ENCODE data around the gene GFM1. TPM values are rescaled to one million over a fixed set of nuclear protein-coding genes. Genes with fewer than 3 reads are reported as not detected.

The GFM1 gene
- total RNA-seq, 2 donors from 2014 or later = 42.4 to 58.6 TPM

DNA sequence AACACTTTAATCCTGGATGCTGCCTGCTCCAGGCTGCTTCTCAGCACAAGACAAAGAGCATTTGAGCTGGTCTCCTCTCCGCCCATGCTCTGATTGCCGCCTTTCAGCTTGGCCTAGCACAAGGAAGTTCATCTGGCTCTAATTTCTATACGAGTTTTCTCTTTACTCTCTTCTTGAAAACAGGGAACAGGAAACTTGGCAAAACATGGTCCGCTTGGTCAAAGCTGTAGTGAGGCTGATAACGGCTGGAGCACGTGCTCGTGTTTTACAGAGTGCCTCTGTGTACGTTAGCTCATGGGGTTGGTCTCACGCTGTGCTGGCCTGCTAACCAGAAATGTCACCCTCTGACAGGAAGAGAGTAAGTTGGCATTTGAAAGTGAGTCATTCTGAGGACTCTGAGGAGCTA, 68.8 kb downstream of the GFM1 start:
- intact Hi-C loops (cut with DNase I, micrococcal nuclease) = no loop called here

DNA sequence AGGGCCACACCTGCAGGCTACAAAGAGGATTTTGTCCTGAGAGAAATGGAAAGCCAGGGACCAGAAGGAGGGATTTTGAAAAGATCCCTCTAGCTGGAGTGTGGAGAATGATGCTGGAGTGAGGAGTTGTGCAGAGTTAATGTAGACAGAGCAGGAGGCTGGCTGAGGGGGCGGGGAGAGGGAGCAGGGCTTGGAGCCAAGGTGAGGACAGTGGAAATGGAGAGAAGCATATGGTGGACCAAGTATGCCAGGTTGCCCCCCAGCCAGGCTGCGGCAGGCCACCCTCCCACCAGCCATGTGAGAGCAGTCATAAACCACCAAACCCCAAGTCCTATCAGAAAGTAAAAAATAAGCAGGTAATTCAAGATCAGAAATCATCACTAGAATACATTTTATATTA, 73.2 kb downstream of the GFM1 start:
- ATAC-seq (no peak), DNase-seq (no peak)
- intact Hi-C loops (cut with DNase I, micrococcal nuclease) = no loop called here

More for the DNA sequence above, 68.8 kb downstream of the GFM1 start:
- peak; percentile 60 to 78 for DNase-seq
- ATAC-seq = peak; percentile 94

- intact Hi-C loops (cut with DNase I, micrococcal nuclease) = no loop called here
- ATAC-seq (peak; percentile 11), DNase-seq (peak in 1 of 2 donors; percentile 53)
Observed at GRCh38 chr3:158718490-158719170, 74.3 kb downstream of the GFM1 start.

DNA sequence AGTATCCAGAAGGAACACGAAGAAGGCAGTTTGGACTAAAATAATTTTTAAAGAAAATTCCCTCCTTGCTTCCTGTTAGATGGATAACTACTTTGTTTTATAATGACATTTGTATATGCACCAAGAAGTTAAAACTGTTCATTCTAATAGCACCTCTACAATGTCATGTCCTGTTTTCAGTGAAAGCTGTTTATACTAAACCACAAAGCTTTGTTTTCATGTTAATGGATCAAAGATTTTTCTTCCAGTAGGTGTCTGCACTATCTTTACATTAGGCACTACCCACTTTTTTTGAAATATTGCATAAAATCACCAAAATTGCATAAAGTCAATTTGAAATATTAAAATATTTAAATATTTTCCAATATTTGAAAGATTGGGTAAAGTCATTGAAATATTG, 77.8 kb downstream of the GFM1 start:
- intact Hi-C loops (cut with DNase I, micrococcal nuclease) = loop anchor here in 1 of 2 donors (10.0 kb wide), 1 partner anchor 57 kb away; no protein-coding TSS in a partner anchor

DNA sequence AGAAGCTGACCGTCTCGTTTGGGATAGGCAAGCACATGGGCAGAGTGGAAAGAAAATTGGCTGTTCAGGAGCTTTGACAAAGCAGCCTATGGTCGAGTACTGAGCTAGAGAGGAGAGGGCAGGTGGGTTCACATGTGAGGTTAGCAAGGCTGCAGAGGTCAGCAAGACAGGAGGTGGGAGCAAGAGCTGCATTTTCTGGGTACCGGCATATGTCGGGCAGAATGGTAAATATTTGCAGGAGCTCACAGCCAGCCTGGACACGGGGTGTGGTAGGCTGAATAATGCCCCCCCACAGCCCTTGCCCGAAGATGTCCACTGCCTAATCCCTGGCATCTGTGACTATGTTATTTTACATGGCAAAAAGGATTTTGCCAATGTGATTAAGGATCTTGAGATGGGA, 79.7 kb downstream of the GFM1 start:
- ATAC-seq (peak; percentile 15), DNase-seq (no peak)
- intact Hi-C loops (cut with DNase I, micrococcal nuclease) = loop anchor here in 1 of 2 donors (10.0 kb wide), 1 partner anchor 59 kb away; no protein-coding TSS in a partner anchor

More for the DNA sequence above, 77.8 kb downstream of the GFM1 start:
- no peak for DNase-seq
- ATAC-seq = no peak

- ATAC-seq (peak; percentile 15), DNase-seq (peak; percentile 48 to 56)
- intact Hi-C loops (cut with DNase I, micrococcal nuclease) = loop anchor here in 1 of 2 donors (2.0 to 10.0 kb wide), 2 partner anchors 61 to 65 kb away; no protein-coding TSS in a partner anchor
Observed at GRCh38 chr3:158725348-158726011, 81.2 kb downstream of the GFM1 start.

DNA sequence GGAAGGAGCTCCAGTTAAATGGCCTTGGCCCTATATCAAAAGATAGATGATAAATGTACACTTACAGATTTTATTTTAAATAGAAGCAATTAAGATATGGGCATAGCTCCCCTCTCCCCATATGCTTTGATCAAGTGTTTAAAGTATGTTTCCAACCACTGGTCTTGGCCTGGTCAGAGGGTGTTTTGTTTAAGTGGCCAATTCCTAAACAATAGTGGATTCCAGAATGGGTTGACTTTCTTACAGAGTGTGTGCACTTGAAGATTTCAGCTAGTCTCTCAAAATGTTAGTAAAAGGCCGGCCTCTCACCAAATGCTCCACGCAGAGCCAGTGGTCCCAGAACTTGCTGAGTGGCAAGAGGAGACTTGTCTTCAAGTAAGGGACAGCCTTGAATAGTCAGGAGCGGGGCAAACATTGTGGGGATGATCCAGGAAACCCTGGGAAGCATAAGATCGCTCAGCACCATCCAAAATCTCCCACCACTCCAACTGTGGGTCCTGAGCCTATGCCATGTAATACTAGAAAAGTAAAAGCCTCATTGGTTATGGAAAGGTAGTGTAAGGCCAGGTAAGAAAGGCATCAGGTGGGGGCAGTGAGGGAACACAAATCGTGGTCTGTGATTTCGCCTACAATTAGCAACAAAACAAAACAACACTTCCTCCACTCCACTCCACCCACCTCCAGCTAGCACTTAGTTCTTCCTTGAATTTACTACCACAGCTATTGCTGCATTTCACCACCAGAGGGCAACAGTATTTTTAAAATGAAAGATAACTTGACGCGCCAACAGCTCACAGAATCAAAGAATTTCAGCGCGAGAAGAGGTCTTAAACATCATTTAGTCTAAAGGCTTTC, 83.1 kb downstream of the GFM1 start:
- peak; percentile 9 for ATAC-seq
- intact Hi-C loops (cut with DNase I, micrococcal nuclease) = loop anchor here in 1 of 2 donors (2.0 to 10.0 kb wide), 2 partner anchors 63 kb away; no protein-coding TSS in a partner anchor
- DNase-seq = peak in 1 of 2 donors; percentile 53

DNA sequence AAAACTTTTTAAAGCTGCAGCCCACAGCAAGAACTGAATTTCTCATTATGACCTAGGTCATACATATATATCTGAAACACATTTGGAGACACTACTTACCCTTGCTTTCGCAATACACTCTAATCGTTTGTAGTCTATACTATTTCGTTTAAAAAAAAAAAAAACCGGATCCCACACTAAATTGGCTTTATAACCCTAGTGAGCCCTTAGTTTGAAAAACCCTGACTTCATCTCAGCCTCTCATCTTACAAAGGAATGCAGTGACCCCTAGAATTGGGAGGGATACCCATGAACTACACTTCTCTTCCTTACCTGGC, 83.7 kb downstream of the GFM1 start:
- intact Hi-C loops (cut with DNase I, micrococcal nuclease) = loop anchor here in 1 of 2 donors (10.0 kb wide), 1 partner anchor 63 kb away; no protein-coding TSS in a partner anchor
- ATAC-seq (no peak), DNase-seq (no peak)

GRCh38 chr3:158728851-158729250, 84.5 kb downstream of the GFM1 start:
- ATAC-seq = no peak
- no peak for DNase-seq
- intact Hi-C loops (cut with DNase I, micrococcal nuclease) = loop anchor here in 1 of 2 donors (10.0 kb wide), 1 partner anchor 64 kb away; no protein-coding TSS in a partner anchor

- no peak for DNase-seq
- no peak for ATAC-seq
Observed at GRCh38 chr3:158731486-158731885, 87.2 kb downstream of the GFM1 start.

DNA sequence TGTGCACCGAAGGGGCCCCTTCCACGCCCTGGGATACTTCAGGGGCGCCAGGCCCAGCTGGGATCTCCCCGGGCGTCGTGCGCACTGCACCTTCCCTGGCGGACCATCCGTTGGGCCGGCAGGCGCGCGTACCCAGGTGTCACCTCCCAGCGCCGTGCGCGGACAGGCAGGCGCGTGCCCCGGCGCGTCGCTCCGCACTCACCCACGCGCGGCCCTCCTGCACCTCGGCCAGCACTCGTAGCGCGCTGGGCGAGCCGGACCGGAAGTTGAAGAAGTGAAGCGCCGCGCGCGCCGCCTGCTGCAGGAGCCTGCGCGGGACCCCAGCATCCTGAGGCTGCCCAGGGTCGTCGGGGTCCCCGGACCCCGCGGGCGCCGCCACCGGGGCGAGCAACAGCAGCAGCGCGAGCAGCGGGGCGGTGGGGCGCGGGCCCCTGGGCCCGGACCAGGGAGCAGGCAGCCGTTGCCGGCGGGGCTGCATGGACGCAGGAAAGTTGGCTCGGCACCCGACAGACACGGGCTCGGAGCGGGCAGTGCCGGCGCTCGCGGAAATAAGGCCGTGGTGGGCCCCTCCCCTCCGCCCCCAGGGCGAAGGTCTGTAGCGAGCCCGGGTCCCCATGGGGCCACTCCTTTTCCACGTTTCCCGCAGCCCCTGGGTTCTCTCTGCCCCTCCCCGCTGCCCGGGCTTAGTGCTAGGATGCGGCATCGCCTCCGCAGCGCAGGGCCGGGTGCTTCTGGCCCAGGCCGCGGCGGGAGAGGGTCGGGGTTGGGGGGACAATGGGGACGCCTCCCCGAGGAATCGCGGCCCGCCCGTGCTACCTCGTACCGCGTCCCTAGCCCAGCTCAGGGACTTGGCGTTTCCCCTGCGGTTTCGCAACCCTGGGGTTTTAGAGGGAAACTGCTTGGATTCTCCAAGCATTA, 87.9 kb downstream of the GFM1 start, which contains the start of gene RARRES1:
RARRES1 (minus strand) TSS at position 520 of the 918 bp plus-strand sequence; CDS start at position 478, 42 bp downstream.
- intact Hi-C loops (cut with DNase I, micrococcal nuclease) = no loop called here
- peak; percentile 73 to 81 for DNase-seq
- ATAC-seq = peak; percentile 80

More at GRCh38 chr3:158731486-158731885, 87.2 kb downstream of the GFM1 start:
- intact Hi-C loops (cut with DNase I, micrococcal nuclease) = no loop called here

DNA sequence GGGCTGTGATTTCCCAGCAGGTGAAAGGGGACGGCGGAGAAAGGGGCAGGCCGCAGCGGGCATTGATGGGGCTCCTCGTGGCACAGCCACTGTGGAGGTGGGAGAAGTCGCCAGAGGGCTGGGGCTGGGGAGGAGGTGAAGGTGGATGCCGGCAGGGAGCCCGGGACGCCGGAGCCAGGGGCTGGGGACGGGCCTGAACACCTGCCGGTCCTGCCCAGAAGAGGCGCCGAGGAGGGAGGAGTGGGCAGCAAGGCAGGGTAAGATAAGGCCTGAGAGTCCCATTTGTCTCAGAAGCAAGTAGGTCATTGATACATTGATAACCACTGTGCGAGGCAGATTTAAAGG, 88.5 kb downstream of the GFM1 start:
- intact Hi-C loops (cut with DNase I, micrococcal nuclease) = no loop called here

DNA sequence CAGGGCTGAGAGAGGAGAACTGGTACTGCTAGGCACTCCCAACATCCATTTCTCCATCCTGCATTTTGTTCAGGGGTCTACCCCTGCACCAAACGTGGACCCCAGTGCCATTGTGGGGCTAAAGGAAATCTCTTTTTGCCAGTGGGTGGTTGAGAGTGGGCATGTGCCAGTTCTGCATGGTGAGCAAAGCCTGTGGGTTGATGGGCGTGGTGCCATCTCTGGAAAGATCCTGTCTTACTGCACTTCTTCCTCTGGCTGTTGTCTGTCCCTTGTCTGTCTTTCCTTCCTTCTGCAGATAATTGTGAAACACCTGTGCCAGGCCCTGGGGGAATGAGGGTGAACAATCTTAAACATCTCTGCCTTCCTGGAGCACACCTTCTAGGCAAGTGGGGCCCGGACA, 89.3 kb downstream of the GFM1 start:
- intact Hi-C loops (cut with DNase I, micrococcal nuclease) = no loop called here
- ATAC-seq = no peak
- no peak for DNase-seq

More for the DNA sequence above, 88.5 kb downstream of the GFM1 start:
- ATAC-seq (peak; percentile 11), DNase-seq (no peak)

DNA sequence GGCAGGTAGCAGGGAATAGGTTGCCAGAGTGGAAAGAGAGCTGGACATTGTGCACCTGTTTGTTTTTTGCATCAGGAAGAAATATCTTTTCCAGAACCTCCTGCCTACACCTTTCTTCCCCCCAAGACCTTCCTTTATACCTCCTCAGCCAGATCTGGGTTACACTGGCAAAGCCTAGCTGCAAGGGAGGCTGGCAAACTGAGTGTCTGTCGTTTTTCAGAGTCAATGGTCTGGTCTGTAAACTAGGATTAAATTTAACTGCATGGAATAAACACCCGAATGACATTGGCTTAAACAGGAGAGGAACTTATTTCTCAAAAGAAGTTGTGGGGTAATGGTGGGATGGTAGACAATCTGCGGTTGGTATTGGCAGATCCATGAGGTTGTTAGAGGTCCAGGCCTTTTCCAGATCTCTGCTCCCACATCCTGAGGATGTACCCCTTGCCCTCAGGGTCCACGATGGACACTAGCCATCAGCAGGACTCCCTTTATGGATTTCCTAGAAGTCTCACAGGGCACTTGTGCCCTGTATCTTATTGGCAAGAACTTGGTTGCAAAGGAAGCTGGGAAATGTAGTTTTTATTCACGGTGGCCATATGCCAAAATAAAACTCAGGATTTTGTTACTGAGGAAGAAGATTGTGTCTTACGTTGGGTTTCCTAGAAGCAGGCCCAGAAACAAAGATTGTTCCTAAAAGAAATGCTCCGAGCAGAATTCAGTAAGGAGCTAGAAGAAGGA, 91.1 kb downstream of the GFM1 start:
- intact Hi-C loops (cut with DNase I, micrococcal nuclease) = no loop called here
- DNase-seq (no peak), ATAC-seq (no peak)

DNA sequence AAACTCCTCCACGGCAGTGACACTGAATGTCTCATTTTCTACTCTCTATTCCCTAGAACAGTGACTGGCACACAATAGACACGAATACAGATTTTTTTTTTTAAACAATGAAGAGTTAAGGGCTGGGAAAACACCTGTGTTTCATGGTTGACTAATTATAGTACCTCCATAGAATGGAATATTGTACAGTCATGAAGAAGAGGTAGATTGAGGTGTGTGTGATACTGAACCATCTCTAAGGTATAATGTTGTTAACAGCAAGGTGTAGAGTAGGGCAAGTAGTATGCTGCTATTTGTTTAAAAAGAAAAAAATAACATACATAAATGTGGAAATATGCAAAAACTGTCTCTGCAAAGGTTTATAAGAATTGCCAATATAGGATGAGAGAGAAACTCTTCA, 93.1 kb downstream of the GFM1 start:
- intact Hi-C loops (cut with DNase I, micrococcal nuclease) = no loop called here
- no peak for ATAC-seq

GRCh38 chr3:158737976-158738615, 93.8 kb downstream of the GFM1 start:
- DNase-seq (no peak), ATAC-seq (no peak)
- intact Hi-C loops (cut with DNase I, micrococcal nuclease) = no loop called here

More for the DNA sequence above, 93.1 kb downstream of the GFM1 start:
- DNase-seq = no peak

GRCh38 chr3:158738653-158739052, 94.3 kb downstream of the GFM1 start:
- DNase-seq (no peak), ATAC-seq (no peak)
- intact Hi-C loops (cut with DNase I, micrococcal nuclease) = no loop called here
